B cell (primary cell): ENCODE measurements around the gene OR7D2.

Experiments
- CTCF ChIP-seq: fragments of 200-600 bp; IDR thresholded peaks from one replicate; pipeline ENCODE4 v1.8.0; 2022; ENCODE audit warnings: antibody characterized with exemption, mild to moderate bottlenecking
- EZH2 ChIP-seq: IDR thresholded peaks from 2 replicates; pipeline ENCODE4 v1.6.1; 2012; ENCODE audit warnings: borderline replicate concordance, low read depth, mild to moderate bottlenecking, moderate library complexity, low read length; ENCODE audit not compliant: insufficient read depth, poor library complexity, severe bottlenecking

GRCh38 chr19:9189535-9189934, 10.8 kb downstream of the OR7D2 start:
- TF ChIP-seq CTCF (no peak), EZH2 (no peak)
